Subcutaneous abdominal adipose tissue (tissue), 5 donors: Measurements from ENCODE around the gene NANOS3.

Experiments
- H3K27ac ChIP-seq: one replicate; pipeline ENCODE4 v1.7.0; 2013; ENCODE audit warnings: low read depth, mild to moderate bottlenecking, inconsistent platforms, low read length, moderate library complexity
- H3K27me3 ChIP-seq, 5 donors: one replicate each; pipeline ENCODE4 v1.7.0; 2013; ENCODE audit warnings: low read length in 5 of 5, inconsistent platforms in 1 of 5; ENCODE audit not compliant: control insufficient read depth in 5 of 5, insufficient read depth in 4 of 5
- H3K36me3 ChIP-seq, 5 donors: one replicate each; pipeline ENCODE4 v1.7.0; 2013; ENCODE audit warnings: low read length in 5 of 5; ENCODE audit not compliant: control insufficient read depth in 5 of 5, insufficient read depth in 5 of 5
- H3K4me1 ChIP-seq, 5 donors: one replicate each; pipeline ENCODE4 v1.7.0; 2013; ENCODE audit warnings: low read length in 5 of 5, mild to moderate bottlenecking in 3 of 5, moderate library complexity in 1 of 5; ENCODE audit not compliant: control insufficient read depth in 5 of 5, insufficient read depth in 5 of 5
- H3K4me3 ChIP-seq, 5 donors: one replicate each; pipeline ENCODE4 v1.7.0; 2013; ENCODE audit warnings: low read length in 5 of 5, low read depth in 1 of 5
- H3K9ac ChIP-seq, 5 donors: one replicate each; pipeline ENCODE4 v1.7.0; 2013; ENCODE audit warnings: low read length in 5 of 5, mild to moderate bottlenecking in 4 of 5, moderate library complexity in 3 of 5
- H3K9me3 ChIP-seq, 5 donors: one replicate each; pipeline ENCODE4 v1.7.0; 2013; ENCODE audit warnings: low read length in 5 of 5; ENCODE audit not compliant: control insufficient read depth in 5 of 5
- donor health status: healthy.
- donor health status: healthy.
- donor health status: healthy.
- donor health status: healthy.
- donor health status: healthy.

Gene NANOS3

GRCh38 chr19:13905634-13906520 is 28.9 kb downstream of the NANOS3 start, which contains the start of the genes BRME1 and CC2D1A:
TSS of gene BRME1 (minus strand) at chr19:13906117. CDS start at chr19:13904892, 1,225 bp downstream.
TSS of gene CC2D1A (plus strand) at chr19:13906201. CDS start at chr19:13906442, 241 bp downstream.
- peak within 1 kb of the TSS; percentile 72 to 82 (median 80) for H3K4me3 ChIP-seq
- peaks cover 0 to 13% (median 7%) of the 10 kb centered on the region in 5 donors for H3K36me3 ChIP-seq
- H3K4me1 ChIP-seq: peaks cover 6 to 18% (median 15%) of the 10 kb centered on the region in 5 donors
- no peaks in the 10 kb centered on the region for H3K27me3 ChIP-seq
- peak within 1 kb of the TSS; percentile 30 for H3K27ac ChIP-seq
- no peaks in the 10 kb centered on the region for H3K9me3 ChIP-seq
- peak within 1 kb of the TSS; percentile 81 to 92 (median 91) for H3K9ac ChIP-seq

- peak overlapping the region; percentile 81 to 92 (median 91) for H3K9ac ChIP-seq
- H3K27ac ChIP-seq: peak overlapping the region; percentile 30
- H3K9me3 ChIP-seq: no peaks in the 10 kb centered on the region
These were observed 29.6 kb downstream of the NANOS3 start for GRCh38 chr19:13906521-13906904.

GRCh38 chr19:13906910-13907309 is 30.0 kb downstream of the NANOS3 start:
- peak overlapping the region; percentile 81 to 92 (median 91) for H3K9ac ChIP-seq
- H3K27ac ChIP-seq: no peak overlapping the region

More at GRCh38 chr19:13906521-13906904, 29.6 kb downstream of the NANOS3 start:
- Histone ChIP-seq H3K4me3 (peak overlapping the region; percentile 72 to 82 (median 80)), H3K36me3 (peaks cover 0 to 19% (median 10%) of the 10 kb centered on the region in 5 donors), H3K27me3 (no peaks in the 10 kb centered on the region), H3K4me1 (peaks cover 6 to 18% (median 15%) of the 10 kb centered on the region in 5 donors)

GRCh38 chr19:13908674-13909073 is 31.7 kb downstream of the NANOS3 start:
- H3K9me3 ChIP-seq: no peaks in the 10 kb centered on the region
- H3K4me1 ChIP-seq: peaks cover 6 to 18% (median 15%) of the 10 kb centered on the region in 5 donors
- H3K9ac ChIP-seq: peak overlapping the region in 1 of 5 donors; percentile 21
- H3K36me3 ChIP-seq: peaks cover 0 to 38% (median 27%) of the 10 kb centered on the region in 5 donors
- H3K4me3 ChIP-seq: no peak overlapping the region
- H3K27ac ChIP-seq: no peak overlapping the region
- H3K27me3 ChIP-seq: no peaks in the 10 kb centered on the region

More at GRCh38 chr19:13906910-13907309, 30.0 kb downstream of the NANOS3 start:
- peak overlapping the region; percentile 72 to 82 (median 80) for H3K4me3 ChIP-seq
- H3K36me3 ChIP-seq: peaks cover 0 to 20% (median 10%) of the 10 kb centered on the region in 5 donors
- no peaks in the 10 kb centered on the region for H3K27me3 ChIP-seq
- peaks cover 6 to 18% (median 15%) of the 10 kb centered on the region in 5 donors for H3K4me1 ChIP-seq
- H3K9me3 ChIP-seq: no peaks in the 10 kb centered on the region

- H3K4me3 ChIP-seq: no peak overlapping the region
- H3K4me1 ChIP-seq: peaks cover 6 to 18% (median 15%) of the 10 kb centered on the region in 5 donors
- no peaks in the 10 kb centered on the region for H3K27me3 ChIP-seq
- peaks cover 0 to 44% (median 32%) of the 10 kb centered on the region in 5 donors for H3K36me3 ChIP-seq
- no peak overlapping the region for H3K9ac ChIP-seq
- H3K9me3 ChIP-seq: no peaks in the 10 kb centered on the region
- no peak overlapping the region for H3K27ac ChIP-seq
These were observed 32.5 kb downstream of the NANOS3 start for GRCh38 chr19:13909430-13909829.

- Histone ChIP-seq H3K36me3 (peaks cover 3 to 67% (median 48%) of the 10 kb centered on the region in 5 donors), H3K9ac (no peak overlapping the region), H3K9me3 (no peaks in the 10 kb centered on the region), H3K27ac (no peak overlapping the region), H3K27me3 (no peaks in the 10 kb centered on the region), H3K4me3 (no peak overlapping the region), H3K4me1 (peaks cover 0 to 22% (median under 1%) of the 10 kb centered on the region in 5 donors)
These were observed 36.4 kb downstream of the NANOS3 start for GRCh38 chr19:13913352-13913751.

- Histone ChIP-seq H3K36me3 (peaks cover 3 to 71% (median 56%) of the 10 kb centered on the region in 5 donors), H3K4me3 (no peak overlapping the region), H3K9me3 (no peaks in the 10 kb centered on the region), H3K27ac (no peak overlapping the region), H3K9ac (no peak overlapping the region), H3K4me1 (peaks cover 0 to 26% (median 3%) of the 10 kb centered on the region in 5 donors), H3K27me3 (no peaks in the 10 kb centered on the region)
These were observed 37.8 kb downstream of the NANOS3 start for GRCh38 chr19:13914777-13915176.

GRCh38 chr19:13917888-13918406 is 41.0 kb downstream of the NANOS3 start:
- Histone ChIP-seq H3K4me1 (peaks cover 0 to 26% (median 3%) of the 10 kb centered on the region in 5 donors), H3K9ac (no peak overlapping the region), H3K27me3 (no peaks in the 10 kb centered on the region), H3K9me3 (peaks cover 0 to 7% (median 5%) of the 10 kb centered on the region in 5 donors), H3K4me3 (no peak overlapping the region), H3K36me3 (peaks cover 3 to 77% (median 61%) of the 10 kb centered on the region in 5 donors), H3K27ac (no peak overlapping the region)

GRCh38 chr19:13918726-13919411 is 41.9 kb downstream of the NANOS3 start:
- no peak overlapping the region for H3K27ac ChIP-seq
- no peak overlapping the region for H3K4me3 ChIP-seq
- H3K36me3 ChIP-seq: peaks cover 3 to 76% (median 62%) of the 10 kb centered on the region in 5 donors
- H3K27me3 ChIP-seq: no peaks in the 10 kb centered on the region
- H3K9ac ChIP-seq: no peak overlapping the region
- H3K4me1 ChIP-seq: peaks cover 0 to 26% (median 3%) of the 10 kb centered on the region in 5 donors
- H3K9me3 ChIP-seq: peaks cover 0 to 7% (median 5%) of the 10 kb centered on the region in 5 donors
